Prostate gland (tissue), 2 donors: Measurements from ENCODE around the gene USP15.
"Not testable (repeated sequence)": the region's sequence is repeated elsewhere in the genome, so short reads cannot be mapped to it uniquely, and the experiment has no call there.

Source experiments
- POLR2A ChIP-seq: fragments of 450-650 bp; IDR thresholded peaks from one replicate; pipeline ENCODE4 v1.6.1; 2016; ENCODE audit warnings: antibody characterized with exemption, mild to moderate bottlenecking
- POLR2AphosphoS5 ChIP-seq: sonication (generic); formaldehyde crosslinking; IDR thresholded peaks from one replicate; pipeline ENCODE4 v1.6.1; 2017; ENCODE audit warnings: antibody characterized with exemption
- TF ChIP-seq, protein P1 (sequence below), 4 experiments: fragments of 200-600 bp in 2 of 4; fragments of 450-650 bp in 2 of 4; sonication (generic) in 2 of 4; IDR thresholded peaks; 1 replicate in 3 of 4; 2 replicates in 1 of 4; pipeline ENCODE4 v1.5.1; 2016 to 2019; ENCODE audit warnings: antibody characterized with exemption in 4 of 4, mild to moderate bottlenecking in 2 of 4, moderate library complexity in 2 of 4

DNA sequence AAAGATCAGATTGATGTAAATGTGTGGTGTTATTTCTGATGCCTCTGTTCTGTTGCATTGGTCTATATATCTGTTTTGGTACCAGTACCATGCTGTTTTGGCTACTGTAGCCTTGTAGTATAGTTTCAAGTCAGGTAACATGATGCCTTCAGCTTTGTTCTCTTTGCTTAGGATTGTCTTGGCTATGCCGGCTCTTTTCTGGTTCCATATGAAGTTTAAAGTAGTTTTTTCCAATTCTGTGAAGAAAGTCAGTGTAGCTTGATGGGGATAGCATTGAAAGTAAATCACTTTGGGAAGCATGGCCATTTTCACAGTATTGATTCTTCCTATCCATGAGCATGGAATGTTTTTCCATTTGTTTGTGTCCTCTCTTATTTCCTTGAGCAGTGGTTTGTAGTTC lies 105.6 kb downstream of the USP15 start:
- not testable (repeated sequence) for TF ChIP-seq POLR2AphosphoS5, POLR2A
- TF ChIP-seq, protein P1, sequence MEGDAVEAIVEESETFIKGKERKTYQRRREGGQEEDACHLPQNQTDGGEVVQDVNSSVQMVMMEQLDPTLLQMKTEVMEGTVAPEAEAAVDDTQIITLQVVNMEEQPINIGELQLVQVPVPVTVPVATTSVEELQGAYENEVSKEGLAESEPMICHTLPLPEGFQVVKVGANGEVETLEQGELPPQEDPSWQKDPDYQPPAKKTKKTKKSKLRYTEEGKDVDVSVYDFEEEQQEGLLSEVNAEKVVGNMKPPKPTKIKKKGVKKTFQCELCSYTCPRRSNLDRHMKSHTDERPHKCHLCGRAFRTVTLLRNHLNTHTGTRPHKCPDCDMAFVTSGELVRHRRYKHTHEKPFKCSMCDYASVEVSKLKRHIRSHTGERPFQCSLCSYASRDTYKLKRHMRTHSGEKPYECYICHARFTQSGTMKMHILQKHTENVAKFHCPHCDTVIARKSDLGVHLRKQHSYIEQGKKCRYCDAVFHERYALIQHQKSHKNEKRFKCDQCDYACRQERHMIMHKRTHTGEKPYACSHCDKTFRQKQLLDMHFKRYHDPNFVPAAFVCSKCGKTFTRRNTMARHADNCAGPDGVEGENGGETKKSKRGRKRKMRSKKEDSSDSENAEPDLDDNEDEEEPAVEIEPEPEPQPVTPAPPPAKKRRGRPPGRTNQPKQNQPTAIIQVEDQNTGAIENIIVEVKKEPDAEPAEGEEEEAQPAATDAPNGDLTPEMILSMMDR (IDR thresholded peaks at IDR 0.05), result not testable (repeated sequence)
